Glomerular endothelial cell (primary cell): ENCODE results near the gene KCNH3. TPM values are rescaled to one million over a fixed set of nuclear protein-coding genes. Genes with fewer than 3 reads are reported as not detected.

Experiments used
- DNase-seq: peaks from one replicate; pipeline ENCODE4 v3.0.0-alpha.2; 2011; ENCODE audit warnings: low read depth, low spot score; ENCODE audit errors: extremely low read depth
- total RNA-seq: library from RNA; depleted of rRNA; stranded (reverse); fragments of >200 nt; gene quantifications from 2 replicates; pipeline ENCODE4 v1.2.3, GENCODE V29; 2015

KCNH3 gene
- total RNA-seq, 1 donor from 2014 or later: not detected

DNA sequence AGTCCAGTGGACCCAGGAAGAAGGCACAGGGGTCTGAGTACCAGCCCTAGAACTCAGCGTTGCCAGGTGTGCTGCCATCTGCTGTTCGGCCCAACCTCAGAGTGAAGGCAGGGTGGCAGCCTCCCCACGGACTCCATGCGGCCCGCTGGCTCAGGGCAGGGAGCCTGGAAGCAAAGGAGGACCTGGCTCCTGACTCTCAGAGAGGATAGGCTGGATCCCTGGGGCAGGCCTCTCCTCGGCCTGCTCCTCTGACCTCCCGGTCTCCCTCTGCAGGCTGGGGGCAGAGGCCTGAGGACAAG is 19.0 kb downstream of the KCNH3 start:
- no peak for DNase-seq

DNA sequence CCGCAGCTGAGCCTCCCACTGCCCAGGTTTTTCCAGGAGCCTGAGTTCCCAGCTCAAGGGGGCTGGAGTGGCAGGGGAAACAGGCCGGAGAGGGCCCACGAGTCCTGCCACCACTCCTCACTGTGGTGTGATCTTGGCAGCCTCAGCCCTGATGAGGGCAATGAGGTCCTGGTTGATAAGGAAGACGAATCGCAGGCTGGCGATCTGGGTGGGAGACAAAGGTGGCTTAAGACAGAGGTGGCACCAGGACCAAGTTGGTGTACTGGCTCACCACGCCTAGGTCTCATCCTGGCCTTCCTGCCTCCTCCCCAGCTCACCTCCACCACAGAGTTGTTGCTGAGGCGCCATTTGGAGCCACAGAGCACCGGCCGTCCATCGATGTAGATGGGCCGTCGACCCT is 19.7 kb downstream of the KCNH3 start:
- no peak for DNase-seq

DNA sequence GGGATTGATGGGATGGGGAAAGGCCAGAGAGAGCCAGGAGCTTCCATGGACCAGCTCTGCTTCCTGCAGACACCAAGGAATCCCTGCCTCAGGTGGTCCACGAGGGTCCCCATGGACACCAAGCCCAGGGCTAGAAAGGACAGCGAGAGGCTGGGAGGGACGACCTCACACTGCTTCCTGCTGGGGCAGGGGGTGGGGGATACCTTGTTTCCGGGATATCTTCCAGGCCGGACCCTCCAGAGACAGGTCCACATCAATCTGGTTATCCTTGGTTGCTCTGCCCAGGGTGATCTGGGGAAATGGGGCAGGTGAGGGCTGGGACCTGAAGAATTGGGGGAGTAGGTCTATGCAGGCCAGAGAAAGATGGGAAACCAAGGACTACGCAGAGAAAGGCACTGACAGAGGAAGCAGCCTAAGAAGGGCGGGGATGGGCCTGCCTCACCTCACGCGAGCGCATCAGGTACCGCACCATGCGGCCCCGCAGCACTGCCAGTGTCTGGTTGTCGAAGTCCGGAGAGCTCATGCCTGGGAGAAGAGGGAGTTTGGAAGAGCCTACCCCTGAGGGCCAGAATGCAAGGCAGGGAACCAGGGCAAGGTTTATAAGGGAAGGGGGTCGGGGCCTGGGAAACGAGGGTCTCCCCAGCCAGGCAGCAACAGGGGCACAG is 20.3 kb downstream of the KCNH3 start:
- DNase-seq: no peak

DNA sequence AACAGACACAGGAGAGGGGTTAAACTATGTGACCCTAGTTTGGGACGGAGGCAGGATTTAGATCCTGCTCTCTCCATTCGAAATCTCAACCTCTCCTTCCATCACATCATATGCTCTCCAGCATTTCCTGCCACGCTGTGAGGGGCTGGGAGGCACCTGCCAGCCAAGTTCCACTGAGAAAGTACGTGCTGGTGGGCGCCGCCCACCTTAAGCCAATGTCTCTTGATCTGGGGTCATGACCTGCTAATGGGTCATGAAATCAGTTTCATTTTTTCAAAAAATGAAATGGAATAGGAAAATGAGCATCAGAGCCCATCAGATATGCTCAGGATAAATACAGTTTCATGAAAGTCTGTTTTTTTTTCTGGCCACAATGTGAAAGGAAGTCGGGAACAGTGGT is 21.9 kb downstream of the KCNH3 start:
- no peak for DNase-seq

DNA sequence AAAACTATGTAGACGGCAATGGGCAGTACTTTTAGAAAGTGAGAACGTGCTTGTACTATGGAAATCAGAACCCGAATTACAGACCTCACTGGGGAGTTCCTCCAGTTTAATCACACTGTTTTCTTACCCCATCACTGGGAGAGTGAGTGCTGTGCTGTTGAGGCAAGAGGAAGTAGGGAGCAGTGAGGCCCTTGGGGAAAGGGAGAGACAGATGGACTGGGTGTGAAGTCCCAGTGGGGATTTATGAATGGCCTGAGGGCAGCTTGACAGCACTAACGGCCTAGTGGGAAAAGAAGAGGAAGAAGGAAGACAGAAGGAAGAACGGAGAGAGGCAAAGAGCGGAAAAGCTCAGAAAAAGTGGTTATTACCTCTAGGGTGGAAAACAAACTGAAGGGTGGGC is 23.4 kb downstream of the KCNH3 start:
- no peak for DNase-seq

DNA sequence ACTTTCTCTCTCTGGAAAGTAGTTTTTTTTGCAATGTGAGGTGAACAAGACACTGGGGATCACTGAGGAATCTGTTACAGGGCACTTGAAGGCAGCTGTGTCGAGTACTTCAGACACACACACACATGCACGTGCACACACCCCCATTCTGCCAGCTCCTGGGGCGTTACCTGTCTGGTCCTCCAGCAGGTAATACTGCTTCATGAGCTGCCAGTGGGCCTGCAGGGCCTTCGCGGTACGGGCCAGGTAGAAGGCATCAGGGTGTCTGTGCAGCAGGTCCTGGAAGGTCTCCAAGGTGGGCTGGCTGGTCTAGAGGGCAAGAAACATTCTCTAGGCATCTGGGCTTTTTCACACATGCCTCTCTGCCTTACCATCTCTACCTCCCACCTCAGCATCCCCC is 24.0 kb downstream of the KCNH3 start:
- DNase-seq: no peak

DNA sequence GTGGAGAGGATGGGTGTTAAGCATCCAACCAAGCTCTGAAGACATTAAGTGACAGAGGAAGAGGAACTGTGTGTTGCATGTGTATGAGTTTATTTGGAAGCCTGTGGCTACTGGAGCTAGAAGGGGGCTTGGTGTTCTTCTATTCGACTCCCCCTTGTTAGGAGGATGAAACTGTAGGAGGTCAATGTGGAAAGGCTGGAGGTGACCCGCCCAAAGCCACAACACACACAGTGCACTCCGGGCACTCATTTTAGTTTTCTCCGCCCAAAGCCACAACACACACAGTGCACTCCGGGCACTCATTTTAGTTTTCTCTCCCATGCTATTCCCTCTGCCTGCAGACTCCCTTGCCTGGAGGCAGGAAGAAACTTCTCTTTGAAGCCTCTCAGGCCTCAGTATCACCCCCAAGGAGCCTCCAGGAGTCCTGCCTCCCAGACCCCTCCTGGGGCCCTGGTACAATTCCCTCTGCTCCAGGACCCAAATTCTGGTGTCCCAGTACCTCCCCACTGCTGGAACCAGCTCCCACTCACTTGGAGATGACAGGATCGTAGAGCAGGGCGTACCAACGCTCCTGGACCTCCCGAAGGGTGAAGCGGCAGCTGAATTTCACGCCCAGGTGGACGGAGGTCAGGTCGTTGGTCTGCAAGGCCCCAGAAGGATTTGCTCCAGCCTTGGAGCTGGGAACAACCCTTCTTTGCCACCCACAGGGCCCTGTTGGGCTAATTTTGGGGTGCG is 25.3 kb downstream of the KCNH3 start:
- DNase-seq: no peak

DNA sequence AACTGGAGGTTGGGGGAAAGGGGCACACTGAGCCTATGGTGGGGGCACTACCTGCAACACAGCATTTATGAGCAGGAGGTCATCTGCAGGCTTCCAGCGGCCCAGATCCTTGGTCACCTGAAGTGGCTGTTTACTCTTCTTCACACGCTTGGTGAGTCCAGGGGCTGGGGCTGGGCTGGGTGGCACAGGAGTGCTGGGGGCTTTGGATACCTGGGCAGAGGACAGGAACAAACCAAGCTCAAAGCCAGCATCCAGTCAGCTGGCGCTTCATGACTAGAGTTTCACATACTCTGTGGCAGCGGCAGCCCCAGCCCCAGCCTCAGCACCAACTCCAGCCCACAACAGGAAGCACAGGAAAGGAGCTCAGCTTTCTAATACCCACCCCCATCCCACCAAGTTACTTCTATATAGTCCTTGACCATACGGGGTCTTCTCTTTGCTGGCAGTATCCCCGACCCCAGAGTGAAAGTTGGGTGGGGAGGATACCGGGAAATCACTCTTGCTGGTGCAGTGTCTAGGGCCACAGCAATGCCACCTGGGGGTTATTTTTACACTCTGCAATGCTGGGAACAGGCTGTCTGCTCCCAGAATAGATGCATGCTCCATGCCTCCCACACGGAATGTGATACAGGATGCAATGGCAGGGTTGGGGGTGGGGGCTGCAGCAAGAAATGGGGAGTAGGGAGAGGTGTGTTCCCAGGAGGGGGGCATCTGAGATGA is 26.0 kb downstream of the KCNH3 start:
- no peak for DNase-seq

DNA sequence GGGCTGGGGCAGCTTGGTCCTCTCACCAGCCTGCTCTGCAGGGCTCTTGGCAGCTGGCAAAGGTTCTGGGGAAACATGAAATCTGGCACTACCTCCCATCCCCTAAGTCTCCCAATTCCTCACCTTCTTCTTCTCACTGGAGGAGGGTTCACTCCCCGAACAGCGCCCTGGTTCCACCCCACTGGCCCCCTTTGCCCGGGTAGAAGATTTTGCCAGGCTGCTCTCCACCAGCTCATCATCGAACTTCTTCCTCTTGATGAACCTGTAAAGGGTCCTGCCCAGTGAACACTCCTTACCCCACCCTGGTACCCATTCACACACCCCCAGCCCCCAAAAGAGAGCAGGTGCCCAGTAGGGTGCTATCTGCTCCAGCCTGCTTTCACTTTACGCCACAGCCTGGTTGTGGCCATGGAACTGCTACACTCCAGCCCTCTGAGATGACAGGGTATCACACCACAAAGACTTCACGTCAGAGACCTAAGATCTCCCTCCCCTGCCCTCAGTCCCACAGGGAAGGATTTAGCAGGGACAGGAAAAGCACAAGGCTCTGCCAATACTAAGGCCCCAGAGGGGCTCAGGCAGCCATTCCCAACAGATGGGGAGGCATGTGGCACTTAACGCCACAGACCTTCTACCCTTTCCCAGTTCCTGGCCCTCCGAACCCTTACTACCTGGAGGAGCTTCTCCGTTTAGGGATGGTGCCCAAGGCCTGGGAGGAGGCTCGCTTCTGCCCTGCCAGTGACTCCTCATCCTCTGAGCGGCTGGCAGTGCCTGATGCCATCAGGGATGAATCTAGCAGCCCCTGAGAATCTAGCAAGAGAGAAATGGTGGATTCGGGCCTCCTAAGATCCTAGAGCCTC is 26.8 kb downstream of the KCNH3 start:
- DNase-seq: no peak

DNA sequence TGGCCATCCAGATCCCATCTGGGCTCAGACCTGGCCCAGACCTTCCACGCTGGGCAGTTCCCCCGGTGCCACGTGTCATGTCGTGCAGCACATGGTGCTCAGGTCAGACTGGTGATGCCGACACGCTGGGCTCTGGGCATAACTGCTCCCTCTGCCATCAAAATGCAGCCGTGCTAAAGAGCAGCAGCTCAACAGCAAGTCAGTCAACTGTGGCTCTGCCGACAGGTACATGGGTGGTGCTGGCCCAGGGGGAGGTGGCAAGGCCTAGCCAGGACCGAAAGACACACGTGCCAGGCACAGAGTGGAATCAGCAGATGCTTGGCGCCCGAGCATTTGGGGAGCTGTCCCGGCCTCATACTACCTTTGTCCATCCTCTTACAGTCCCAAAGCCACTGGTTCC is 27.5 kb downstream of the KCNH3 start:
- no peak for DNase-seq

DNA sequence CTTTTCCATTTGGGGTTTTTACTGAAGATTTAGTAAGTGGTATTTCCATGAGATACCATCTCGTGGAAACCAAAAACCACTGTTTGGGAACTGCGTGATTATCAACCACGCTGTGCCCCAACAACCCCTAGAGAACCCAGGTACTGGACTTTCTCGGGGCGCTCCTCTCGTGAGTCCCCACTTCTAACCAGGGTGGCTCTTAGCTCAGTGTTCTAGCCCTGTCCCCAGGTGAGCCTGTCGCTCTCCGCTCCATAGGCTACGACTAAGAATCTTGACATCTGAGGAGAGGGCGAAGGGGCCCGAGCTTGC is 28.4 kb downstream of the KCNH3 start:
- DNase-seq: no peak

DNA sequence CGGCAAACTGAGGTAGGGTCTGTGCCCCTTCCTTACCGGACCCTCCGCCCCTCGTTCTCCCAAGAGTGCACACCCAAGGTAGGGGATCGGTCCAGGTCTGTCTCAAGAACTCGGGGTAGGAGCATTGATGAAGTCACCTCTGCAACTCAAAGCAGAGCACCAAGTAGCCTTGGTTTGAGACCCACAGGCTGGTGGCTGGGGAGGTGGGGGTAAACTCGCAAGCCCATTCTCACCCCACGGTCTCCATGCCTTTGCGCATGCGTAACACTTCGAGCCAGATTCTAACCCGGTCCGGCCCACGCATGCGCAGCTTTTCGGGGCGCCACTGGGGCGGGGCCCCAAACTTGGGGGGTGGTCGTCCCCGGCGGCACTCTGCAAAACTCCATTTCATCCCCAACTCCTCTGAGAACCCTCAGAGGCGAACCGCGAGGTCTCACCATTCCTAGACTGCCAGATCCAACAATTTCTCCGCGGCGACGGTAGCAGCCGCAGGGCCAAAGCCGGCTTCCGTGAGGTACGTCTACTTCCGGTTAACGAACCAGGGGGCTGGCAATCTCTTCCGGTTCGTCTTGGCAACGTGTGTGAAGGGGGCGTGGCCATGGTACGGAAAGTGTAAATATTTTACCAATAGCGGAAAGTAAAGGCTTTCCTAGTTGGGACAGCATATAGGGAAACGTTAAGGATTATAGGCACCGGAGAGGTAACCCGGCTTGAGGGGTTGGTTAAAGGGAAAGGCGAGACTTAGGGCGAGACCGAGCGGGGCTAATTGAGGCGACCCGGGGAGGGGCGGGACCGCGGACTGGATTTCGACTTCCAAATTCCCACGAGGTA is 29.0 kb downstream of the KCNH3 start, which contains the start of gene MCRS1:
Gene MCRS1 (minus strand): TSS at position 532 of the 831 bp plus-strand sequence. CDS start 1,411 bp downstream, outside the sequence.
- DNase-seq: peak; percentile 74

DNA sequence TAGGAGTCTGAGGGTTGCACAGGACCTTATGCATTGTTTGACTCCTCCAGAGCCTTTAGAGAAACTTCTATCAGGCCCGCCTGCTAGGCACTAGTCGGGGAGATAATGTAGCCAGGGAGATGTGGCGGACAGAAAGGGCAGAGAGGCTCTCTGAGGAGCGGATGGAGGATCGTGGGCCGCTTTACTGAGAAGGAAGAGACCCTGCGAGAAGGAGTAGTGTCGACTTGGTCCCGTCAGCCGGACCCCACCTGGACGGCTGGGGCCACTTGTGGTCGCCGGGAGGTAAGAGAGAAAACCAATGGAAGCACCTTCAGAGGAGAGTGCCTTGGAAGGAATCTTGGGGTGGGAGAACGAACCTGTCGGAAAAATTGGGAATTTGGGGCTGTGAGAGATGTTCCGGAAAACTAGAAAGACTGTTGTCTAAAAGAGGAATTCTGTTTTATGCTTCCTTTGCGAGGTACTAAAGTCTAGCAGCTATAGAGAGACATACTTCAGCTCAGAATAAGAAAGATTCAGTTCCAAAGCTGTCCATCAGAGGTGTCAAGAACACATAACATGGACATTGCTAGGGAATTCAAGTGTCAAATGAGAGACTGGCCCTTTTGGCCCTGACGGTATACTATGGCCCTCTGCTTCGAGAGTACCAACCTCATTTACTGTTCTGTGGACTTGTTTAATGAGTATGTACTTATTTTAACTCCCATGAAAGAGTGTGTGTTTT is 29.8 kb downstream of the KCNH3 start:
- DNase-seq: no peak

DNA sequence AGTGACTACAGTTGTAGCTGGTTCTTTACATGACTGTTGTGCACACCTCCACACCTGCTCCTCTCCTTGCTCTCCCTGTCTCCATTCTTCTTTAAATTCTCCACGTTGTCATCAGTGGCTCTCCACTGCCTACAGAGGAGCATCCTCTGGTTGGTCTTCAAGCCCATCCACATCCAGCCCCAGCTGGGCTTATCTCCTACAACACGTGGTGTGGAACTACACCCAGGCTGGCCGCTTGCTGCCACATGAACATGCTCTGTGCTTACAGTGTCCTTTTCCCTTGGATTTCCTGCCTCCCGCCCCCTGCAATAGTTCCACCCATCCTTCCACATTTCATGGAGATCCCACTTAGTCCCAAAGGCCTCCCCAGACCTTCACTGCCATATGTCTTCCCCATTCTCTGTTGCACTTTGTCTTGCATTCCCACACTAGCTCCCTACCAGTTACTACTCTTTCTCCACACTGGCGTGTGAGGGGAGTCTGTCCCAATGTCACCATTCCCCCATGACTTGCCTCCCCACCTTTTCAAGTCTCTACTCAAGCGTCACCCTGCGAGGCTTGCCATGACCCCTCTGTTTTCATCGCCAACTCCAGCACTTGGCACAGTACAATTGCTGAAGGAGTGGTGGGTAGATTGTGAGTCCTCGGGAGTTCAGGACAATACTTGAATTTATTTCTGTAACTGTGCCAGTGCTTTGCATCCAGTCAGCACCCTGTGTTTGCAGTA is 38.9 kb downstream of the KCNH3 start:
- no peak for DNase-seq

DNA sequence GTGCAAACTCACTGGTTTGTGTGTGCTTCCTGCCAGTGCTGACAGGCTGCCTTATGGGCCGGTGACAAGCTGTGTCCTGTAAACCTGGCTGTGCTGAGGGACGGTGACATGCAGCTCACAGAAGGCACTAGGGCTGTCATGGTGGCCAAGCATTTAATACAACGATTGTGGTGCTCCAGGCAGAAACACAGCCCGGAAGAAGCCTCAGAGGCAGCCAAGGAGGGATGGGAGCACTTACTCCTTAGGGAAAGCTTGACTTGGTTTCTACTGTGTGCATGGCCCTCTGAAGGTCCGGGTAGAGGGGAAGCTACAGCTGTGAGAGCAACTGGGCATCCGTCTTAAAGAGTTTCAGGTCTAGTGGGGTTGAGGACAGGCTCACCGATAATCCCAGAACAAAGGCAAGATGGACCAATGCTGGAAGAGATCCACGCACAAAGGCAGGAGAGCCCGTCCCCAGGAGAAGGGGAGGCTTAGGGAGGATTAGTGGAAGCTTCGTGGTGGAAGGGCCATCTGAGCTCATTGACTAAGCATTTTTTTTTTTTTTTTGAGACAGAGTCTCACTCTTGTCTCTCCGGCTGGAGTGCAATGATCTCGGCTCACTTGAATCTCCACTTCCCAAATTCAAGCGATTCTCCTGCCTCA is 39.8 kb downstream of the KCNH3 start:
- DNase-seq: no peak

DNA sequence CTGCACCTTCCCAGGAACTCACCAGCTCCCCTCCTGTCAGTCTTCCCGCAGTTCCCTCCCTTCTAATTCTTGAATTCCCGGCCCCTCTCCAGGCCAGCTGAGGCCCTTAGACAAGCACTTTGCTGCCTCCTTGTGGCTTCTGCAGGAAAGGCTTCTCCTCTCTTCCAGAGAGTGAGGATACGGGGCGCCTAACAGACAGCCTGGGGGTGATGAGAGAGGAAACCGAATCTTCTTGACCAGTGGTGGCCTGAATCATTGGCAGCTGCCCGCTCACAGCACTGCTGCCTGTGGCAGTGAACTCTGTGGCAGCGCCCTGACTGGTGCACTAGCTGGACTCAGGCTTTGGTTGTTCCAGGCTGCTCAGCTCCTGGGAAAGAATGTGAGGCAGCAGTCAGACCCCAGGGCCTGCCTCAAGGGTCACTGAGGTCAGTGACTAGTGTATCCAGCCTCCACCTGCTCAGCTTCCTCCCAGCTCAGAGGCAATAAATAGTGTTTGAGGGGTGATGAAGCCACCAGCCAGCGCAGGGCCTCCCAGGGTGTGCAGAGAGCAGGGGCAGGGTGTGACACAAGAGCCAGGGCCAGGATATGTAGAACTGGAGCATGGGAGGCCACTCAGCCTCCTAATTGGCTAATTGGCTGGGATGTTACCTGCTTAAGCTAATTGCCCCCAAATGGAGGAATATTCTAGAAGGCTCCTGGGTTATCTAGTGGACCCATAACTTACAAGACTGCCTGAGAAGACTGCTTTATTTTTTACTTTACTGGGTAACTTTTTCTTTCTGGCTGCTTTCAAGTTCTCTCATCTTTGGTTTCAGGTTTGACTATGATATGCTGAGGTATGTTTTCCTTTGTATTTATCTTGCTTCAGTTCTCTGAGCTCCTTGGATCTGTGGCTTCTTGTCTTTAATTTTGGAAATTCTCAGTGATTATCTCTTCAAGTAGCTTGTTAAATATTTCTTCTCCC is 42.0 kb downstream of the KCNH3 start:
- DNase-seq: no peak

DNA sequence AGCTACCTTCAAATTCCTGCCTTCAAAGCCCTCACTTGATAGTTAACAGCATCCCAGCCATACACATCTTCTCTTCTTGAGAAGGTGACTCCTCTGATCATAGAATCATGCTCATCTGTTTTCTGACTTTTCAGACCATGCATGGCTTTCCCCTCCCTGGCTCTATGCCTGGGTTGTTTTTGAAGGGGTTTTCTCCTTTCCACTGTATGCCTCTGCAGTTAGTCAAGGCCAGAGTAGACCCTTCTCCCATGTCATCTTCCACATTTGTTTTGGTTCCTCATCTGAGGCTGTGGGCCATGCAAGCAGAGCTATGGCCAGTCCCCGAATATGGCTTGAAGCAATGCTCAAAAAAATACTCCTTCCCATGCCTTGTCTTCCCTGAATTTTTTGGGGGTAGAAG is 43.4 kb downstream of the KCNH3 start:
- no peak for DNase-seq
